GM18505 (cell line): Measurements from ENCODE around the gene PON2.

Experiments used
- ATAC-seq: cut with Tn5 transposase; IDR thresholded peaks from one replicate; pipeline ENCODE4 v1.9.1; 2021; ENCODE audit not compliant: unreplicated experiment
- POLR2A ChIP-seq: IDR thresholded peaks from 4 replicates; pipeline ENCODE4 v1.6.1; 2011; ENCODE audit warnings: borderline replicate concordance; ENCODE audit not compliant: insufficient read depth, insufficient read length; ENCODE audit errors: extremely low read depth

PON2 gene

DNA sequence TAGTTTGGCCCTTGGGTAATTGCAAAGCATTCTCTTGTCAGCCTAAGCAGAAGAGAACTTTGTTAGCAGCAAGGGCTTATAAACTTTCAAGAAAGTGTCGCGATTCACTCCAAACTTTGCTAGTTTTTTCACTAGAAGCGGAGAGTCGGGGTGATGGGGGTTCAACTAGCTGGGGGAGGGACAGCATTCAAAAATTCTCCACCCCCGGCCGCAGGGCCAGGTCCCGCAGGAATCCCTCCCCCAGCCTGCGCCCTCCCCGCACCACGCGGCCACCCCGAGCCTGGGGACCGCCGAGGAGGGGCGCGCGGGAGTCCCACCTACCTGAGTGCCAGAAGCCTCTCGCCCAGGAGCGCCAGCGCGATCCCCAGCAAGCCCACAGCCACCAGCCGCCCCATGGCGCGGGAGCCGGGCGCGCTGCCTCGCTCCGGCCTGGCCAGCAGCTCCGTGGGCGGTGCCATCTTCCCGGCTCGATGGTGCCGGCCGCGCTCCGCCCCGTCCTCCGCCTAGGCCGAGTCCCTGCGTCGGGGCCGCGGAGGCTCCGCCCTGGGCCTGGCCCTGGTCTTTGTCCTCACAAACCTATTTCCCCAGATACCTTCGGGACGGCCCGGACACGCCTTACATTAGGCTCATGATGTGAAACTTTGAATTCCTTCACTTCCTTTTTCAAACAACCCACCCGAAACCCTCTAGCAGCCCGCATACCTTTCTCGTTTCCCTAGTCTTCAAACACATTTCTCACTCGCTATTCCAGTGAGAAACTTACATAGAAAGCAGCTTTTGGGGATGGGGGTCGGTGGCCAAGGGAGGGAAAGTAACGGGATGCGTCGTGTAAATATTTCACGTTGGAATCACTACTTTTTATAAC is at the start of gene PON2:
Gene PON2 (minus strand): TSS at position 472 of the 865 bp plus-strand sequence. CDS start 77 bp downstream, at position 395.
- TF ChIP-seq POLR2A: peak; percentile 18
- peak; percentile 97 for ATAC-seq

DNA sequence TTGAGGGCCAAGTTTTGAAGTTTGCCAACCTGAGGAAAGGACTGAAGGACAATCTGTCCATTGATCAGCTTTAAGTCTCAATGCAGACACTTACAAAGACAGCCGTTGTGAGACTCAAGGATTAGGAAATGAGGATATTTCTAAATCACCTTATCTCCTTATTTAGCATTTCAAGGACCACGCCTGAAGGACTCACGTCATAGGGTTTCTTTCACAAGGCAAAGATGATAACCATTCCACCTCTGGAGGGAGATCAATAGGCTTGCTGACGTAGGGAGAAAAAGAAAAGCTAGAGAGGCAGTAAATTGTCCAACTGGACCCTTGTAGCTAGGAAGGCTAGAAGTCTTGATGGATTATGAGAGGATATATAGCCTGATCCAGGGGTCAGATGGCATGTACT is 47.6 kb upstream of the PON2 start:
- no peak for ATAC-seq
- no peak for TF ChIP-seq POLR2A

- no peak for TF ChIP-seq POLR2A
- ATAC-seq: no peak
Measured at GRCh38 chr7:95481271-95482165, 46.7 kb upstream of the PON2 start.

DNA sequence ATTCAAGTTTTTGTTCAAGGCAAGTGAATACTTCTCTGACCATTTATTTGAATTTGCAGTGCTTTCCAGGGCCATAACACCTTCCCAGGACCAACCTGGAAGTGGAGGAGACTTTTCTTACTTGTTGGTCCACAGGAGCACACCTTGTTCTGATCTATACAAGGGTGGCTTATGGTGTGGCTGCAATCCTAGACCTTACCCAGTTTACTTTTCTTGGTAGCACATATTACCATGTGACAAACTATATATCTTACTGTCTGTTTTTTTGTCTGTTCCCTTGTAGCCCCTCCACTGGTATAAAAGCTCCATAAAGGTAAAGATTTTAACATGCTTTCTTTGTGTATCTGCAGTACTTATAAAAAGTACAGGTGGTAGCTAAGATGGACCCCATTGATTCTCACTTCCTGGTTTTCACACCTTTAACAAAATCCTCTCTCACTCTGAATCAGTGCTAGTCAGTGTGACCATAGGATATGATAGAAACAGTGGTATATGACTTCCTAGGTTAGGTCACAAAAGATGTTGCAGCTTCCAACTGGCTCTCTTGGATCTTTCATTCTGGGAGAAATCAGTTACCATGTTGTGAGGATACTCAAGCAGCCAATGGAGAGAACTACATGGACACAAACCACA is 45.3 kb upstream of the PON2 start:
- no peak for TF ChIP-seq POLR2A
- ATAC-seq: peak; percentile 61

DNA sequence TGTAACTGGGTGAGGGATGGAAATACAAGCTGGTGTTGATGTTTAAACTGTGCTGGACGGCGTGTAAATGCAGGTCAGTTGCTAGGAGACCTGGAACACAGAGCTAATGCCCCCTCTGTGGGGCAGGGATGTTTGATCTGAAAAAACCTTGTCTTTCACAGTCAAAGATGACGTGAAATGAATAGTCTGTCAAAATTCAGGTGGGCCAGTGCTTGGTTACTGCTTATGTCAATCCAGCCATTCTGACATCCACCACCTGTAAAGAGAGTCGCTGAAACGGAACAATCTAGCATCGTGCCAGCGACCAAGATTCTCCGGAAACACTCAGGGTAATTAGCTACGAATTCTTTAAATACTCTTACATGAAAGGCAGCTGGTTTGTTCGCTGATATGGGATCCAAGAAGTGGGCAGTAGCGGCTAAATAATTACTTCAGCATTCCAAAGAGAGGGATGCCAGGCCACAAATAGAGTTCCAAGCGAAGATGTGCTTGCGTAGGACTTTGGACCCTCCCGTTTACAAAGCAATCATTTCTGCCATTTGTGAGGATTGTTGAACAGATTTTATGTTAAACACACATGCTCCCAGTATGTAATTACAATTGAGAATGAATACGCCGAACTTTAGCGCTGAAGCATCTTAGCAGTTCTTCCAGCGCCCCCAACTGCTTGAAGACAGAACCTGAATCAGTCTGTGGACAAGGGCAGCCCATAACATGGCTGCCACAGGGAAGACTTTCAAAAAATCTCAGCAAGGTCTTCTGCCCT is 43.6 kb upstream of the PON2 start:
- ATAC-seq: no peak
- TF ChIP-seq POLR2A: no peak

- peak; percentile 58 for ATAC-seq
- TF ChIP-seq POLR2A: no peak
Measured at GRCh38 chr7:95476904-95477594, 42.2 kb upstream of the PON2 start.

DNA sequence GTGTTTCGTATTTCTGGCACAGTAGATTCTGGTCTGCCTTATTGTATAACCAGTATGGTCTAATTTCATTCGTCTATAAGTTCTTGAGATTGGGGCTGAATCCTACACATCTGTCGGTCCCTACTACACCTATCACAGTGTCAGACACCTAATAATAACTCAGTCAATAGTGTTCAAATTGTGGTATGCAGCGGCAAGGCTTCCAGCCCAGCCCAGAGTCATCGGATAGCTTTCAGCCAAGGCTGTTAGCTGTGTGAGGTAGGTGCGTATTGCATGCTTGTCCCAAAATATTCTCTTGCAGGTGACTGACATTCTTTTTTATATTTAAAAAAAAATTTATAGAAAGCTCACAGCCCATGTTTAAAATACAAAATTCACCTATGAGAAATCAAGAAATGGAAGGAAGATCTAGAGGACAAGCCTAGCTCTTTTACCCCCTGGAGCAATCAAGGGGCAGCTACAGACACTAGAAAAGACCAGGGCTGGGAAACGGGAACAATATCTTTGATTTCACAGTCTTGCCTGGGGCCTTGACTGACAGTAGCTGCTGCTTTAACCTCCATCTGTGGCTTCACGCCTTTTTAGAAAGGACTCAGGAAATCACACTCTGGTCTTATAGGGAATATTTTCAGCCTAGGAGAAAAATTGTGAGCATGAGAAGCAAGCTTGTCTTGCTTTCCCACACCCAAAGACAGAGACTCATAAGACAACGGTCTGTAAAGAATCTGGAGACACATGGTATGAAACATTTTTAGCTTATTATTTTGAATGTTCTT is 41.4 kb upstream of the PON2 start:
- no peak for ATAC-seq
- TF ChIP-seq POLR2A: no peak

- no peak for ATAC-seq
- TF ChIP-seq POLR2A: no peak
Measured at GRCh38 chr7:95473276-95473985, 38.6 kb upstream of the PON2 start.

DNA sequence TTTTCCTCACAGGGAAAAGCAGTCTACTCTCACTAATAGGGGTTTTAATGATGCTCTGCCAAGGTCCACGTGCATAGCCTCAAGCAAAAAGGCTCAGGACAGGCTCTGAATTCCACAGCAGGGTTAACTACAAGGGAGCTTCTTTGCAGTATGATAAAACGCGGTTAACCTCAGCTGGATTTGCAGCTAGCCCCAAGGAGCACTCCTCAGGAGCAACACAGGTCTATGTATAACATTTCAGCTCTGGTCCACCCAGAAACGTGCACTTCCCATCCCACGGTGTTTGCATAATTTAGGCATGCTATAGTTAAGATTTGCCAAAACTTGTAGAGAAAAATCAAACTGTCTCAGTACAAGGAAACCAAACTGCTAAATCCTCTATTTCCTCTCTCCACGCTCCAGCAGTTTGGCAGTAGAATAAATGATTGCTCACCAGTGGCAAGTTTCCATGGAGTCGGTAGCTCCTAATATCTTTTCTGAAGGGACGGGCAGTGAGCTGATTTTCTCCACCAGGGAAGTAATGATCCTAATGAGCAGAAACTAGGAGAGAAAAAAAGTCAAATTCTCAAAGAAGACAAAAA is 37.8 kb upstream of the PON2 start:
- no peak for ATAC-seq
- TF ChIP-seq POLR2A: no peak

DNA sequence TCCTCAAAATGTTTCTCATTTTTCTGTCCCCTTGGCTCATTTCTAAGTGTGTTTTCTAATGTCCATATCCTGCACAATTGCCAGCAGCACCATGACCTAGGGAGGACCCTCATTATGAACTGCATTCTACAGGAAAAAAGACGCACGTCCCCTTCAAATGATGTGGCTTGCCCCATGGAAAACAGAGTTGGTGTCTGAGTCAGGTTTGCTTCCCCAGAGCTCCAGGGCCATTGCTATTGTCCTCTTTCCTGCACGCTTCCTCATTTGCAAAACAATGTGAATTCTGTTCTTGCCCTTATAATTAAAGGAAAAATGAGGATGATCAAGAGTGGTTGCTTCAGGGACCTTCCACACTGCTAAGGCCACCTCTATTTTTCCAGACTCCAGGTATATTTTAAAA is 36.2 kb upstream of the PON2 start:
- TF ChIP-seq POLR2A: no peak
- ATAC-seq: no peak

GRCh38 chr7:95470452-95470851 is 35.6 kb upstream of the PON2 start:
- peak; percentile 97 for ATAC-seq
- TF ChIP-seq POLR2A: no peak

- ATAC-seq: no peak
- no peak for TF ChIP-seq POLR2A
Measured at GRCh38 chr7:95469848-95470247, 35.0 kb upstream of the PON2 start.
